Skeletal muscle tissue (tissue), 4 donors: ENCODE measurements around the gene FOXI1. TPM values are rescaled to one million over a fixed set of nuclear protein-coding genes. Genes with fewer than 3 reads are reported as not detected.
"Not testable (repeated sequence)": the region's sequence is repeated elsewhere in the genome, so short reads cannot be mapped to it uniquely, and the experiment has no call there.

Source experiments
- H3K27ac ChIP-seq: one replicate; pipeline ENCODE4 v1.7.0; 2013; ENCODE audit warnings: mild to moderate bottlenecking, low read depth, low read length, inconsistent platforms
- H3K27me3 ChIP-seq, 3 donors: one replicate each; pipeline ENCODE4 v1.7.0; 2013; ENCODE audit warnings: low read length in 3 of 3; ENCODE audit not compliant: control insufficient read depth in 3 of 3, insufficient read depth in 3 of 3
- H3K36me3 ChIP-seq, 3 donors: one replicate each; pipeline ENCODE4 v1.7.0; 2013; ENCODE audit warnings: low read length in 3 of 3; ENCODE audit not compliant: control insufficient read depth in 3 of 3, insufficient read depth in 3 of 3
- H3K4me1 ChIP-seq, 3 donors: one replicate each; pipeline ENCODE4 v1.7.0; 2013; ENCODE audit warnings: low read length in 3 of 3, mild to moderate bottlenecking in 3 of 3; ENCODE audit not compliant: control insufficient read depth in 3 of 3, insufficient read depth in 3 of 3
- H3K4me3 ChIP-seq, 3 donors: one replicate each; pipeline ENCODE4 v1.7.0; 2013; ENCODE audit warnings: low read length in 3 of 3
- H3K9ac ChIP-seq, 3 donors: one replicate each; pipeline ENCODE4 v1.7.0; 2013; ENCODE audit warnings: low read length in 3 of 3, mild to moderate bottlenecking in 3 of 3, moderate library complexity in 2 of 3, low read depth in 1 of 3
- H3K9me3 ChIP-seq, 3 donors: one replicate each; pipeline ENCODE4 v1.7.0; 2013; ENCODE audit warnings: low read length in 3 of 3; ENCODE audit not compliant: control insufficient read depth in 3 of 3
- total RNA-seq: library from RNA; depleted of rRNA; stranded (reverse); fragments of >200 nt; gene quantifications from one replicate; pipeline ENCODE4 v1.2.3, GENCODE V29; 2014
- donor health status: Osteomylitis.

FOXI1 gene
- total RNA-seq, 1 donor from 2014 or later, result not detected

GRCh38 chr5:170137694-170138214 is 32.1 kb downstream of the FOXI1 start:
- H3K9me3 ChIP-seq, result no peaks in the 10 kb centered on the region
- no peak overlapping the region for H3K4me3 ChIP-seq
- H3K27ac ChIP-seq, result no peak overlapping the region
- H3K36me3 ChIP-seq, result no peaks in the 10 kb centered on the region
- no peaks in the 10 kb centered on the region for H3K4me1 ChIP-seq
- no peaks in the 10 kb centered on the region for H3K27me3 ChIP-seq
- H3K9ac ChIP-seq, result no peak overlapping the region

GRCh38 chr5:170138273-170138672 is 32.6 kb downstream of the FOXI1 start:
- Histone ChIP-seq H3K9ac (no peak overlapping the region), H3K9me3 (no peaks in the 10 kb centered on the region), H3K36me3 (no peaks in the 10 kb centered on the region), H3K4me3 (no peak overlapping the region), H3K27ac (no peak overlapping the region), H3K27me3 (no peaks in the 10 kb centered on the region), H3K4me1 (no peaks in the 10 kb centered on the region)

GRCh38 chr5:170139786-170140335 is 34.2 kb downstream of the FOXI1 start:
- H3K4me1 ChIP-seq, result no peaks in the 10 kb centered on the region
- no peak overlapping the region for H3K4me3 ChIP-seq
- H3K9me3 ChIP-seq, result no peaks in the 10 kb centered on the region
- H3K36me3 ChIP-seq, result no peaks in the 10 kb centered on the region
- no peak overlapping the region for H3K27ac ChIP-seq
- no peak overlapping the region for H3K9ac ChIP-seq
- H3K27me3 ChIP-seq, result no peaks in the 10 kb centered on the region

GRCh38 chr5:170141196-170141595 is 35.5 kb downstream of the FOXI1 start:
- not testable (repeated sequence) for H3K27ac ChIP-seq, H3K4me1 ChIP-seq

GRCh38 chr5:170141636-170142035 is 35.9 kb downstream of the FOXI1 start:
- Histone ChIP-seq H3K27me3 (no peaks in the 10 kb centered on the region), H3K36me3 (no peaks in the 10 kb centered on the region), H3K9me3 (no peaks in the 10 kb centered on the region), H3K9ac (no peak overlapping the region), H3K4me3 (no peak overlapping the region), H3K4me1 (no peaks in the 10 kb centered on the region), H3K27ac (no peak overlapping the region)

More at GRCh38 chr5:170141196-170141595, 35.5 kb downstream of the FOXI1 start:
- not testable (repeated sequence) for H3K4me3 ChIP-seq, H3K9me3 ChIP-seq, H3K27me3 ChIP-seq, H3K36me3 ChIP-seq, H3K9ac ChIP-seq

- H3K4me1 ChIP-seq, result no peaks in the 10 kb centered on the region
- H3K27me3 ChIP-seq, result peaks cover 0 to 2% (median 0%) of the 10 kb centered on the region in 3 donors
- H3K4me3 ChIP-seq, result no peak overlapping the region
- no peaks in the 10 kb centered on the region for H3K36me3 ChIP-seq
- H3K27ac ChIP-seq, result no peak overlapping the region
- H3K9me3 ChIP-seq, result no peaks in the 10 kb centered on the region
- no peak overlapping the region for H3K9ac ChIP-seq
These were observed 36.5 kb downstream of the FOXI1 start for GRCh38 chr5:170142196-170142595.

- Histone ChIP-seq H3K4me3 (no peak overlapping the region), H3K36me3 (no peaks in the 10 kb centered on the region), H3K27ac (no peak overlapping the region), H3K9me3 (no peaks in the 10 kb centered on the region), H3K9ac (no peak overlapping the region), H3K4me1 (no peaks in the 10 kb centered on the region), H3K27me3 (peaks cover 0 to 4% (median 0%) of the 10 kb centered on the region in 3 donors)
These were observed 37.4 kb downstream of the FOXI1 start for GRCh38 chr5:170143091-170143490.

- Histone ChIP-seq H3K9me3 (no peaks in the 10 kb centered on the region), H3K27ac (no peak overlapping the region), H3K4me3 (no peak overlapping the region), H3K9ac (no peak overlapping the region), H3K36me3 (no peaks in the 10 kb centered on the region), H3K4me1 (no peaks in the 10 kb centered on the region), H3K27me3 (peaks cover 0 to 4% (median 0%) of the 10 kb centered on the region in 3 donors)
These were observed 38.0 kb downstream of the FOXI1 start for GRCh38 chr5:170143710-170144109.

GRCh38 chr5:170144286-170145023 is 38.8 kb downstream of the FOXI1 start:
- Histone ChIP-seq H3K4me1 (no peaks in the 10 kb centered on the region), H3K36me3 (no peaks in the 10 kb centered on the region), H3K27ac (no peak overlapping the region), H3K9me3 (no peaks in the 10 kb centered on the region), H3K27me3 (peaks cover 0 to 4% (median 0%) of the 10 kb centered on the region in 3 donors), H3K9ac (no peak overlapping the region), H3K4me3 (no peak overlapping the region)

- no peak overlapping the region for H3K27ac ChIP-seq
- H3K9me3 ChIP-seq, result no peaks in the 10 kb centered on the region
- H3K4me1 ChIP-seq, result no peaks in the 10 kb centered on the region
- no peak overlapping the region for H3K9ac ChIP-seq
- no peaks in the 10 kb centered on the region for H3K36me3 ChIP-seq
- no peak overlapping the region for H3K4me3 ChIP-seq
- peaks cover 0 to 4% (median 0%) of the 10 kb centered on the region in 3 donors for H3K27me3 ChIP-seq
These were observed 39.8 kb downstream of the FOXI1 start for GRCh38 chr5:170145462-170145861.
